ENCODE measurements around the gene AQP3. TPM values are rescaled to one million over a fixed set of nuclear protein-coding genes. Genes with fewer than 3 reads are reported as not detected.

The AQP3 gene
- total RNA-seq, 2 donors from 2014 or later = 6.9 to 17.6 TPM

- H3K36me3 ChIP-seq = no peaks in the 10 kb centered on the region
- ATAC-seq (ENCODE audit: insufficient number of reproducible peaks, low FRiP score, low read depth) = no peak
- TF ChIP-seq CTCF (IDR thresholded peaks at IDR 0.05) = no peak
- DNase-seq (ENCODE audit: low spot score) = no peak
- no peaks in the 10 kb centered on the region for H3K9me3 ChIP-seq
- no peak overlapping the region for H3K27ac ChIP-seq
- H3K27me3 ChIP-seq (replicated peaks; ENCODE audit: insufficient read depth) = no peaks in the 10 kb centered on the region
- H3K4me1 ChIP-seq (ENCODE audit: control insufficient read depth in 1 of 2, low read depth in 2 of 2) = peaks cover 0 to 20% of the 10 kb centered on the region in 2 donors
- H3K4me3 ChIP-seq = no peak overlapping the region
These were observed 3.3 kb upstream of the AQP3 start for GRCh38 chr9:33450621-33451146.

GRCh38 chr9:33449715-33450114 lies 2.3 kb upstream of the AQP3 start:
- Histone ChIP-seq H3K9me3 (no peaks in the 10 kb centered on the region), H3K27ac (no peak overlapping the region), H3K27me3 (replicated peaks; ENCODE audit: insufficient read depth) (no peaks in the 10 kb centered on the region), H3K4me3 (no peak overlapping the region), H3K36me3 (no peaks in the 10 kb centered on the region), H3K4me1 (ENCODE audit: control insufficient read depth in 1 of 2, low read depth in 2 of 2) (peaks cover 0 to 20% of the 10 kb centered on the region in 2 donors)
- ATAC-seq (ENCODE audit: insufficient number of reproducible peaks, low FRiP score, low read depth) (no peak), DNase-seq (ENCODE audit: low spot score) (no peak)
- TF ChIP-seq CTCF (IDR thresholded peaks at IDR 0.05) = no peak

GRCh38 chr9:33447799-33448553 lies 583 bp upstream of the AQP3 start:
- DNase-seq (ENCODE audit: low spot score) = no peak
- TF ChIP-seq CTCF (IDR thresholded peaks at IDR 0.05) = no peak
- H3K4me3 ChIP-seq = peak overlapping the region; percentile 72
- ATAC-seq (ENCODE audit: insufficient number of reproducible peaks, low FRiP score, low read depth) = no peak
- no peak overlapping the region for H3K27ac ChIP-seq
- peaks cover 0 to 20% of the 10 kb centered on the region in 2 donors for H3K4me1 ChIP-seq (ENCODE audit: control insufficient read depth in 1 of 2, low read depth in 2 of 2)
- no peaks in the 10 kb centered on the region for H3K9me3 ChIP-seq
- H3K36me3 ChIP-seq = no peaks in the 10 kb centered on the region
- no peaks in the 10 kb centered on the region for H3K27me3 ChIP-seq (replicated peaks; ENCODE audit: insufficient read depth)

GRCh38 chr9:33446240-33446945 lies 1.0 kb downstream of the AQP3 start:
- Histone ChIP-seq H3K27me3 (replicated peaks; ENCODE audit: insufficient read depth) (no peaks in the 10 kb centered on the region), H3K4me1 (ENCODE audit: control insufficient read depth in 1 of 2, low read depth in 2 of 2) (peaks cover 0 to 20% of the 10 kb centered on the region in 2 donors), H3K36me3 (no peaks in the 10 kb centered on the region), H3K4me3 (peak overlapping the region; percentile 72), H3K27ac (no peak overlapping the region), H3K9me3 (no peaks in the 10 kb centered on the region)
- no peak for ATAC-seq (ENCODE audit: insufficient number of reproducible peaks, low FRiP score, low read depth)
- no peak for TF ChIP-seq CTCF (IDR thresholded peaks at IDR 0.05)
- DNase-seq (ENCODE audit: low spot score) = no peak

All from thoracic aorta (tissue), 2 donors.